ENCODE measurements around the gene KIAA1755.
A peak's percentile ranks its signal among the peaks of the same experiment; 100 is the strongest.

KIAA1755 gene

GRCh38 chr20:38196592-38196991 lies 63.9 kb downstream of the KIAA1755 start:
- no peak for TF ChIP-seq CTCF (conservative IDR thresholded peaks at IDR 0.05; ENCODE audit: control insufficient read depth, insufficient read depth, low read depth, low read length)
- peak; percentile 93 for DNase-seq (ENCODE audit: low read depth)
- no peak overlapping the region for H3K4me3 ChIP-seq (ENCODE audit: control insufficient read depth, low read depth, low read length)

- H3K4me3 ChIP-seq (ENCODE audit: control insufficient read depth, low read depth, low read length): no peak overlapping the region
- TF ChIP-seq CTCF (conservative IDR thresholded peaks at IDR 0.05; ENCODE audit: control insufficient read depth, insufficient read depth, low read depth, low read length): no peak
- DNase-seq (ENCODE audit: low read depth): no peak
Measured at GRCh38 chr20:38196076-38196475, 64.5 kb downstream of the KIAA1755 start.

GRCh38 chr20:38195521-38195920 lies 65.0 kb downstream of the KIAA1755 start:
- no peak overlapping the region for H3K4me3 ChIP-seq (ENCODE audit: control insufficient read depth, low read depth, low read length)
- DNase-seq (ENCODE audit: low read depth): no peak
- no peak for TF ChIP-seq CTCF (conservative IDR thresholded peaks at IDR 0.05; ENCODE audit: control insufficient read depth, insufficient read depth, low read depth, low read length)

- no peak for DNase-seq (ENCODE audit: low read depth)
- no peak for TF ChIP-seq CTCF (conservative IDR thresholded peaks at IDR 0.05; ENCODE audit: control insufficient read depth, insufficient read depth, low read depth, low read length)
- no peak overlapping the region for H3K4me3 ChIP-seq (ENCODE audit: control insufficient read depth, low read depth, low read length)
Measured at GRCh38 chr20:38194971-38195504, 65.5 kb downstream of the KIAA1755 start.

- no peak overlapping the region for H3K4me3 ChIP-seq (ENCODE audit: control insufficient read depth, low read depth, low read length)
- TF ChIP-seq CTCF (conservative IDR thresholded peaks at IDR 0.05; ENCODE audit: control insufficient read depth, insufficient read depth, low read depth, low read length): no peak
- no peak for DNase-seq (ENCODE audit: low read depth)
Measured at GRCh38 chr20:38193586-38194105, 66.9 kb downstream of the KIAA1755 start.

GRCh38 chr20:38192323-38192885 lies 68.1 kb downstream of the KIAA1755 start:
- TF ChIP-seq CTCF (conservative IDR thresholded peaks at IDR 0.05; ENCODE audit: control insufficient read depth, insufficient read depth, low read depth, low read length): no peak
- H3K4me3 ChIP-seq (ENCODE audit: control insufficient read depth, low read depth, low read length): no peak overlapping the region
- no peak for DNase-seq (ENCODE audit: low read depth)
